SK-N-DZ (cell line): ENCODE results near the gene TACC2.
A peak's percentile ranks its signal among the peaks of the same experiment; 100 is the strongest.
"Not testable (repeated sequence)": the region's sequence is repeated elsewhere in the genome, so short reads cannot be mapped to it uniquely, and the experiment has no call there.

ENCODE experiments used
- DNase-seq: peaks from one replicate; pipeline ENCODE4 v3.0.0-alpha.2; 2015; ENCODE audit warnings: low spot score

The TACC2 gene

DNA sequence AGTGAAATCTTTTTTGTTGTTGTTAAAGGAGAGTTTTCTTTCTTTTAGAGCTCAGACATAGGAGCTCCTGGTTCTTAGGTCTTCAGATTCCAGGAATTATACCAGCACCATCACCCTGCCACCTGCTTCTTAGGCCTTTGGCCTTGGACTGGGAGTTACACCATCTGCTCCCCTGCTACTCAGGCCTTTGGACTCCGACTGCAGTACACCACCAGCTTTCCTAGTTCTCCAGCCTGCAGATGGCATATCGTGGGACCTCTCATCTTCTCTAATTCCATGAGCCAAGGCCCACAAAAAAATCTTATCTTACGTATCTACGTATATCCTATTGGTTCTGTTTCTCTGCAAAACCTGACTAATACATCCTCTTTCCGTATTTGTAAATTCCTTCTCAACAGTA, 5.1 kb upstream of the TACC2 start:
- DNase-seq = no peak

GRCh38 chr10:121984463-121984862, 4.5 kb upstream of the TACC2 start:
- no peak for DNase-seq

GRCh38 chr10:121990015-121990677, 1.2 kb downstream of the TACC2 start:
- no peak for DNase-seq

- DNase-seq = not testable (repeated sequence)
These were observed 2.8 kb downstream of the TACC2 start for GRCh38 chr10:121991727-121992126.

- DNase-seq = peak; percentile 28
These were observed 5.5 kb downstream of the TACC2 start for GRCh38 chr10:121994429-121994941.

GRCh38 chr10:121998462-121998861, 9.5 kb downstream of the TACC2 start:
- no peak for DNase-seq

- no peak for DNase-seq
These were observed 10.3 kb downstream of the TACC2 start for GRCh38 chr10:121999301-121999700.

GRCh38 chr10:122001698-122002097, 12.7 kb downstream of the TACC2 start:
- DNase-seq = no peak

DNA sequence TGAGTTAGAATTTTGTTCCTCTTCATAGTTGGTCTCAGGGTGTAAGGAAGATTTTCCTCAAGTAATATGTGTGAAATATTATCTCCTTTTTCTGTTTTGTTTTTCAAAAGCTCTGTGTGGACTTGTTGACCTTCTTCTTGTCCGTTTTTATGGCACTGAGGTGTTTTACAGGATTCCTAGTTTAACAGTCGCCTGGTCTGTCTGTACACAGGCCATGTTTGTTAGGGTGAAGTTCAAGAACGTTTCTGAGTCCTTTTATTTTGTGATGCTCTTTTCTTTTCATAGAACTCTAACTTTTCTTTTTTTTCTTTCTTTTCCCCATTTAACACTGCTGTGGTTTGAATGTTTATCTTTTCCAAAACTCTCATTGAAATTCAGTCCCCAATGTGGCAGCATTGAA, 18.5 kb downstream of the TACC2 start:
- DNase-seq = no peak

GRCh38 chr10:122010405-122011050, 21.6 kb downstream of the TACC2 start:
- DNase-seq = no peak

DNA sequence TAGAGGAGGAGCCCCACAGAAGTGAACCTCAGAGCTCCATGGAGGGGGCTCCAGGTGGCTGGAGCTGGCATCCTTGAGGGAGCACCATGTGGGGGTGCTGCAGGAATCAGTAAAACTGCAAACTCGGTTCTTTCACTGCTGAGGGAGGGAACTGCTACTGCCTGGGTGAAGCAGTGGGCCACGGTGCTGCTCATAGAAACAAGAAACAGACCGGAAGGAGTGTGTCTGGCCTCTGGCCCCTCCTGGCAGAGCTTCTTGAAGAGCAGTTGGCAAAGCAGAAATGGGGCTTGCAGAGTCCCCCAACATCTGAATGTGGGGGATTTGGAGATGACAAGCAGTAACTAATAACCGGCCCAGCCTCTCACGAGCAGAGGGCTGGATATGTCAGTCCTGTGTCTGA, 23.8 kb downstream of the TACC2 start:
- DNase-seq = no peak

- DNase-seq = no peak
These were observed 24.4 kb downstream of the TACC2 start for GRCh38 chr10:122013311-122013780.

GRCh38 chr10:122014652-122015248, 25.8 kb downstream of the TACC2 start:
- no peak for DNase-seq

GRCh38 chr10:122017926-122018325, 29.0 kb downstream of the TACC2 start:
- DNase-seq = not testable (repeated sequence)

DNA sequence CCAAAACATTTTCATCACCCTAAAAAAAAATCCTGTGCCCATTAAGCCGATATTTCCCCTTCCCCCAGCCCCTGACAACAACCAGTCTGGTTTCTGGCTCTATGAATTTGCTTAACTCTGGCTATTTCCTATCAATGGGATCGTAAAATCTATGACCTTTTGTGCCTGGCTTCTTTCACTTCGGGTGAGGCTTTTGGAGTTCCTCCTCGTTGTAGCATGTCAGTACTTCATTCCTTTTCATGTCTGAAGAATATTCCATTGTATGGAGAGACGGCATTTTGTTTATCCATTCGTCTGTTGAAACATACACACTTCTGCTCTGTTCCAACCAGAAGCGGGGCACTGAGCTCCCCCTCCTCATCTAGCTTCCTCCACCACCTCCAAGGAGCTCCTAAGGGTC, 29.5 kb downstream of the TACC2 start:
- no peak for DNase-seq

DNA sequence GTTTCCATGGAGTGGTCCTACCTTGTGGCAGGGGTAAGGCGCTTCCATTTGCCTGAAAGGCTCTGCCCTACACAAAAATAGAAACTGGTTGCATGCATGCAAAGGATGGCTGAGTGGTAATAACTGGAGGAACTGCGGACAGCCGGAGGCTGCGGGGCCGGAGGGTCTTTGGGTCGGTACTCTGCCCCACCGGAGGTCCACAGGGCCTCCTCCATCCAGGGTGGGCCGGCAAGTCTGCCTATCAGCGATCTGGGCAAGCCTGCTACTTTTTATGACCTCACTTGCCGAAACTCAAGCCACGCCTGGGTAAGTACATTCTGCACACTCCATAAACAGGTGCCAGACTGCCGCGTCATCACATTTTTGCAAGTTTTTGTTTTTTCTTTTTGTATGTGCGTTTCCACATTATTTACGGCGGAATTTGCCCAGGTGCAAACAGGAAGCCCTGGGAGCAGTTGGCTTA, 30.0 kb downstream of the TACC2 start:
- DNase-seq = no peak

DNA sequence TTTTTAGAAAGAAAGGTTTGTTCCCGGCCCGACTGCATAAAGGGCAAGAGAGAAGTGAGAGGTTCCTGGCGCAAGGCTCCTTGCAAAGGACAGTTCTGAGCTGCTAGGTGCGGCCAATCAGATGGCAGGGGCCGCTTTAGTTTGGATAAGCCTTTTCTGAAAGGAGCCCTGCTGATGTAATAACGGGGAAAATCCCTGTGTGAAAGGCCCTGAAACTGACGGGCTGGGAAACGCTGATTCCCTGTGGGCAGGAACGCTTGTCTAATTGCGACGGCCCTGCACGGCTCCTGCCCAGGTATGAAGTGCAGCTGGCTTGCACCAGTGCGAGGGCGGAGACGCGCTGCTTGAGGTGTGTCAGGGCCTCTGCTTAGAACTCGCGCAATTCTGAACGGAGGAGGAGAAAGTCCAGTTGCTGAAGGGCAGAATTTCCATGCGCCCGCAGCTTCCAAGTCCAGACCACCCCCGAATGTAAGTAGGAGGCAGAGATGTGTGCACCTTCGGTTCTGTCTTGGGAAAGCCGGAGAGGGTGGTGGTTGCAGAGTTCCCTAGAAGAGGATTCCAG, 30.5 kb downstream of the TACC2 start:
- DNase-seq = no peak

DNA sequence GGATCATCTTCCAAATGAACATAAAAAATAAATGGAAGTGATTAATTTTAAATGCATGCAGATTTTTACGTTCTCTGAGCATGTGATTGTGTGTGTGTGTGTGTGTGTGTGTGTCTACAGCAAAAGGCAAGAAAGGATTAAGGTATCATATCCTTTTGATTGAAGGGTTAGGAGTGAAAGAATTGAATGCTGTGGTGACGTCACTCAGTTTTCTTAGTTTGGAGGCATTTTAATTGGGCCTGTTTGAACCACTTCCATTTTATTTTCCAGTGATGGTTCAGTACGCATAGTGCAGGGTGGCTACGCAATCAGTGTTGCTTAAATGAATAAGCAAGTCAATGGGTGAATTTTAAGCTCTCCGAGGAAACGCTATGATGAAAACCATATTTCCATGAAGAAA, 31.3 kb downstream of the TACC2 start:
- no peak for DNase-seq

DNA sequence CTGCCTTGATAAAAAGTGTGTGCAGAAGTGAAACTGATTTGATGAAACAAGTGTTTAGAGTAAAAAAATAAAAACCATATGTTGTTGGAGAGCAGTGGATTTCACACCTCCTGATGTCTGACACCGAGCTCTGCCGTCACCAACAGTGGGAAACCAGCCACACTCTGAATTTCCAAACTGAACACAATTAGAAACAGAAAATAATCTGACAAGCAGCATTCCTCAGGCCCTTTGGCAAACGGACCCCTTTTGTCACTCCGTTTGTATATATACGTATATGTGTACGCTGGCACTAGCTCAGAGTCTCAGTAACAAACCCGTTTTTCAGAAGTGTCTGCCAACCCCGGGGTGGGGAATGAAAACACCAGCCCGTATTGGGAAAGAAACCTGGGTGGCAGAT, 32.4 kb downstream of the TACC2 start:
- DNase-seq = no peak

DNA sequence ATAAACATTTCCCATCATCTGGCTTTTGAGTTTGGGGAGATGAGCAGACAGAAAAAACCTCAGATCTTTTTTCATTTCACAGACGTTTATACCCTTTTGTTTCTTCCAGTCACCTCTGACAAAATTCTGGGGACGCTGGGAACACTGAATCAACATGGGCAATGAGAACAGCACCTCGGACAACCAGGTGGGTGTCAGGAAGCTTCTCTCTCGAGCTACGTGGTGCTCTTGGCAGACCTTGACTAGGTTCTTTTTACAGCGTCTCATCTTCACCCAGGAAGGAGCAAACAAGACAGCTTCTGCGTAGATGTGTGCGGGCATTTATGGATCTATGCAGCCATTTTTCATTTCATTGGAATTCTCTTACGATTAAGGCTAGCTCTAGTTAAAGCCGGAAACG, 32.9 kb downstream of the TACC2 start:
- DNase-seq = no peak

DNA sequence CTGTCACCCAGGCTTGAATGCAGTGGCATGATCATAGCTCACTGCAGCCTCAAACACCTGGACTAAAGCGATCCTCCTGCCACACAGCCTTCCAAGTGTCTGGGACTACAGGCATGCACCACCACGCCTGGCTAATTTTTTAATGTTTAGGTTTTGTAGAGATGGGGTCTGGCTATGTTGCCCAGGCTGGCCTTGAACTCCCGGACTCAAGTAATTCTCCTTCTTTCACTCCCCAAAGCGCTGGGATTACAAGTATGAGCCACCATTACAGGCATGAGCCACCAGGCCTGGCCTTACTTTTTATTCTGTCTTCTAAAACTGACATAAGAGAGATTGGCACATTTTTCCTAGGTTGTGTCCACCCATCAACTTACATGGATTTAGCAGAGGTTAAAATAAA, 33.3 kb downstream of the TACC2 start:
- no peak for DNase-seq

DNA sequence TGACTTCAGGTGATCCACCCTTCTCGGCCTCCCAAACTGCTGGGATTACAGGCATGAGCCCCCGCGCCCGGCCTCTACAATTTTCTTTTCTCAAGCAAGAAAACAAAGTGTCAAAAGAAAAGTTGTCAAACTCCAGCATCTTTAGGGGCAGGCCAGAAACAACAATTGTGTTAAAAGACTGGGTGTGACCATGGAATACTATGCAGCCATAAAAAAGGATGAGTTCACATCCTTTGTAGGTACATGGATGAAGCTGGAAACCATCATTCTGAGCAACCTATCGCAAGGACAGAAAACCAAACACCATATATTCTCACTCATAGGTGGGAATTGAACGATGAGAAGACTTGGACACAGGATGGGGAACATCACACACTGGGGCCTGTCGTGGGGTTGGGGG, 34.3 kb downstream of the TACC2 start:
- DNase-seq = not testable (repeated sequence)
